RWPE1 (cell line): ENCODE measurements around the gene SEMA3A.

Source experiments
- CTCF ChIA-PET: fragments of 350-600 bp; sonication (Branson Sonifier 250); formaldehyde crosslinking; extraction: SDS; loops from one replicate; lab custom pipeline; 2021; lab: Yijun Ruan, JAX
- POLR2A ChIA-PET: fragments of 400-600 bp; formaldehyde crosslinking; extraction: SDS; loops from one replicate; lab custom pipeline; 2020; ENCODE audit warnings: antibody characterized with exemption; ENCODE audit not compliant: low non-redundant PET; lab: Yijun Ruan, JAX
- DNase-seq: peaks from one replicate; pipeline ENCODE4 v3.0.0; 2012; ENCODE audit warnings: low spot score
- H3K27ac ChIP-seq: fragments of 450-650 bp; 2 replicates; pipeline ENCODE4 v1.5.1; 2017
- TF ChIP-seq, protein P1 (sequence below): fragments of 450-650 bp; conservative IDR thresholded peaks from 2 replicates; pipeline ENCODE4 v1.5.1; 2017; ENCODE audit warnings: low read depth, mild to moderate bottlenecking

The SEMA3A gene

DNA sequence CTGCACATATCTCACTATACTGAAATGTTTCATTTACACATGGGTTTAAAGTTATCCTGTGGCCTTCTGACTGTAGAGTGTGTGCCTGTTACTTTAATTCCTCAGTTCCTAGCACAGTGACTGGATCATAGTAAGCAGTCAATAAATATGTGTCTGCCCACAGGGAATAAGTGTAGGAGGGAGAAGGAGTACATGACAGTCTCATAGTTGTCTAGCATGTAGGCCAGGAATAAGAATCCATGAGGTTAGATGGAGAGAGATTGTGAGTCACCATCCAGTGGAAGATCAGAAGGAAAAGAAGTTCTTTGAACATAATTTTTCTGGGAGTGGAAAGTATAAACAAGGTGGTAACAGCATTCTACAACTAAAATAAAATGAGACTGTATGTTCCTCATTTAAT is 36.6 kb upstream of the SEMA3A start:
- CTCF ChIA-PET: no interaction called here
- POLR2A ChIA-PET: no interaction called here
- no peak overlapping the region for H3K27ac ChIP-seq
- TF ChIP-seq, protein P1, sequence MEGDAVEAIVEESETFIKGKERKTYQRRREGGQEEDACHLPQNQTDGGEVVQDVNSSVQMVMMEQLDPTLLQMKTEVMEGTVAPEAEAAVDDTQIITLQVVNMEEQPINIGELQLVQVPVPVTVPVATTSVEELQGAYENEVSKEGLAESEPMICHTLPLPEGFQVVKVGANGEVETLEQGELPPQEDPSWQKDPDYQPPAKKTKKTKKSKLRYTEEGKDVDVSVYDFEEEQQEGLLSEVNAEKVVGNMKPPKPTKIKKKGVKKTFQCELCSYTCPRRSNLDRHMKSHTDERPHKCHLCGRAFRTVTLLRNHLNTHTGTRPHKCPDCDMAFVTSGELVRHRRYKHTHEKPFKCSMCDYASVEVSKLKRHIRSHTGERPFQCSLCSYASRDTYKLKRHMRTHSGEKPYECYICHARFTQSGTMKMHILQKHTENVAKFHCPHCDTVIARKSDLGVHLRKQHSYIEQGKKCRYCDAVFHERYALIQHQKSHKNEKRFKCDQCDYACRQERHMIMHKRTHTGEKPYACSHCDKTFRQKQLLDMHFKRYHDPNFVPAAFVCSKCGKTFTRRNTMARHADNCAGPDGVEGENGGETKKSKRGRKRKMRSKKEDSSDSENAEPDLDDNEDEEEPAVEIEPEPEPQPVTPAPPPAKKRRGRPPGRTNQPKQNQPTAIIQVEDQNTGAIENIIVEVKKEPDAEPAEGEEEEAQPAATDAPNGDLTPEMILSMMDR: no peak
- DNase-seq: no peak

DNA sequence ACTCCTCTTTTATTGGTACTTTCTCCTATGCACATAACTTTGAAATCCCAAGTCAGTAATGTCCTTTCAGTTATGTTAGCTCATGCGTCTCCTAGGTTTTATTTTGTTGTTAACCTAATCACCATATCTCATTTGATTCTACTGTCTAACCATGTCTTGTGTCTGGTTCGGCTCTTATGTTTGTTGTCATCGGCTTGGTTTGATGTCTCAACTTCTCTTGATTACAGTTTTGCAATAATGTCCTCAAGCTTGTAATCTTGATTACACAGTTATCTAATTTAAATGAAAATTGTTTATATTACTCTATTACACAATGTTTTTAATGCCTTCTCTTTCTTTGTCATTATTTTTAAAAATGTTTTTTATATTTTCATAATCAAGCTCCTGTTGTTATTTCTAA is 35.9 kb upstream of the SEMA3A start:
- ChIA-PET POLR2A (no interaction called here), CTCF (interaction anchor here (0.5 kb wide), 1 partner anchor 563 kb away, joined by 3 read pairs; no protein-coding TSS in a partner anchor)
- DNase-seq: no peak
- TF ChIP-seq, protein P1: no peak
- H3K27ac ChIP-seq: no peak overlapping the region

DNA sequence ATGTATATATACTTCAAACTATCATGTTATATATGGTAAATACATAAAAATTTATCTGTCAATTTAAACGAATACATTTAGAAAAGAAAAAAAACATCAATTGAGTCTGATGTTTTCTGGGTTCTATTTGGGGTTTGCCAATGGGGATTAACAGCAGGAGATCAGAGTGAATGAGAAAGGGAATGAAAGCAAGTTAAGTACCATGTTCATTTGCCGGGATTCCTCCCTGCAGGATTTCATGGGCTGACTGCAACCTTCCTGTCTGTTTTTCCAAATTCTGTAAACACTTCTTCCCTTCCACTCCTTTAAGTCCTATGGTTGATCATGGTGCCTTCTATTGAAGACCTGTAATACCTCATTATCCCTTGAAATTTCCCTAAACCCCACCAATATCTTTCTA is 33.9 kb upstream of the SEMA3A start:
- POLR2A ChIA-PET: no interaction called here
- CTCF ChIA-PET: interaction anchor here (0.6 kb wide), 1 partner anchor 328 kb away, joined by 3 read pairs; no protein-coding TSS in a partner anchor
- TF ChIP-seq, protein P1: no peak
- H3K27ac ChIP-seq: no peak overlapping the region
- no peak for DNase-seq

DNA sequence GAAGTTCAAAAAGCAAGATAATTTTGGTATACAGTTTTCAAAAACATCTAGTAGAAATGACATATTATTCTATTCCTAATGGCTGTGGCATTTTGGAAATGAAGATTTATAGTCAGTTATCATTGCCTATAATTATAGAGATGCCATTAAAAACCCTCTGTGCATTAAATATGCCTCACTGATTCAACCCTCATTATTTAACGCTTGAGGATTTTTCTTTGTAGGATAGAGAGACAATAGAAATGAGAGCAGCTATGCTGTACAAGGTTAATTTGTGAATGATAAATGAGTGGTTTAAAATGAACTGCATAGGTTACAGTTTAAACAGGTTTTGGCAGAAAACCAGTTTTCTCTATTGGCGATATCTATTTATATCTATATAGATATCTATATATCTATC is 32.2 kb upstream of the SEMA3A start:
- ChIA-PET POLR2A (no interaction called here), CTCF (no interaction called here)
- TF ChIP-seq, protein P1: no peak
- no peak for DNase-seq
- no peak overlapping the region for H3K27ac ChIP-seq

DNA sequence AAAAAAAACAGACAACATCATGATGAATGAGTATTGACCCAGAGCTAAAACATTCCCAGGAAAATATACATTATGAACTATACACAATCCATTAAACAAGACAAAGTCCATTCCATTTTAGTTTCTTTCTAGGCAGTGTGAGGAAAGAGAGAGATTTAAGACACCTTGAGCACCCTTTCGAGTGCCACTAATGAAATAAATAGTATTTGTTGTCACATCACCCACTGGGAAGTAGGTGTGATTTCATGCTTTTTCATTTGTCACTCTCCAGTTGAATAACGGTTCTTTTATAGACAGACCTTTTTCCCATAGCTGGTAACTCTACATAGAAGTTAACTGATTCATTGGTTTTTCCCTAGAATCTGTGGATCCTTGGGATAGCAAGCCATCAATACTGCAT is 29.9 kb upstream of the SEMA3A start:
- TF ChIP-seq, protein P1: no peak
- DNase-seq: no peak
- CTCF ChIA-PET: no interaction called here
- POLR2A ChIA-PET: no interaction called here
- H3K27ac ChIP-seq: no peak overlapping the region

DNA sequence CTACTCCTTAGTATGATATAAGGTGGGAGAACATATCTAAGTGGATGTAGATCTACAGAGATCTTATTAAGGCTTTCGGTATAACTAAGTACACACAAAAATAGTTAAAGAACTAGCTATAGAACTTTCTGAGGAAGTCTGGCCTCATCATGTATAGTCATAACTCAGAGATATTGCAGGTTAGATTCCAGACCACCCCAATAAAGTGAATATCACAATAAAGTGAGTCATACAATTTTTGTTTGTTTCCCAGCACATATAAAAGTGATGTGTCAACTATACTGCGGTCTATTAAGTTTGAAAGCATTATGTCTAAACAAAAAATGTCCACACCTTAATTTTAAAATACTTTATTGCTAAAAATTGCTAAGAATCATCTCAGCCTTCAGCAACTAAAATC is 24.7 kb upstream of the SEMA3A start:
- TF ChIP-seq, protein P1: no peak
- POLR2A ChIA-PET: no interaction called here
- DNase-seq: no peak
- CTCF ChIA-PET: interaction anchor here (0.5 kb wide), 1 partner anchor 36 kb away, joined by 3 read pairs; no protein-coding TSS in a partner anchor
- no peak overlapping the region for H3K27ac ChIP-seq
